OCI-LY1 (cell line): ENCODE data around the gene EIF2S2.

Experiments
- H2AFZ ChIP-seq: fragments of 200-600 bp; sonication (generic), shearing (Covaris generic); 2 replicates; pipeline ENCODE4 v1.6.0; 2014; ENCODE audit warnings: antibody characterized with exemption, mild to moderate bottlenecking, low read length
- H3F3A ChIP-seq: fragments of 200-600 bp; sonication (generic), shearing (Covaris generic); 2 replicates; pipeline ENCODE4 v1.6.0; 2014; ENCODE audit warnings: mild to moderate bottlenecking, antibody characterized with exemption, low read length, moderate library complexity; ENCODE audit not compliant: insufficient read depth
- H3K27ac ChIP-seq: fragments of 200-600 bp; sonication (generic); 2 replicates; pipeline ENCODE4 v1.5.1; 2014; ENCODE audit warnings: low read length, mixed run types, mild to moderate bottlenecking, low read depth; ENCODE audit not compliant: poor library complexity, severe bottlenecking
- H3K27me3 ChIP-seq: fragments of 200-600 bp; sonication (generic); 2 replicates; pipeline ENCODE4 v1.6.0; 2014; ENCODE audit warnings: antibody characterized with exemption, mild to moderate bottlenecking, low read length, moderate library complexity; ENCODE audit not compliant: insufficient read depth
- H3K36me3 ChIP-seq: fragments of 200-600 bp; sonication (generic); 2 replicates; pipeline ENCODE4 v1.6.1; 2014; ENCODE audit warnings: mild to moderate bottlenecking, antibody characterized with exemption, low read length, moderate library complexity, mixed read lengths; ENCODE audit not compliant: insufficient read depth
- H3K4me1 ChIP-seq: fragments of 200-600 bp; sonication (generic); 2 replicates; pipeline ENCODE4 v1.5.1; 2014; ENCODE audit warnings: mild to moderate bottlenecking, low read length, moderate library complexity; ENCODE audit not compliant: insufficient read depth, severe bottlenecking
- H3K4me2 ChIP-seq: fragments of 200-600 bp; sonication (generic), shearing (Covaris generic); 2 replicates; pipeline ENCODE4 v1.6.1; 2014; ENCODE audit warnings: low read length
- H3K4me3 ChIP-seq: fragments of 200-600 bp; sonication (generic); 2 replicates; pipeline ENCODE4 v1.5.1; 2014; ENCODE audit warnings: low read length, low read depth, mild to moderate bottlenecking, mixed read lengths; ENCODE audit not compliant: poor library complexity, severe bottlenecking
- H3K79me2 ChIP-seq: fragments of 200-600 bp; shearing (Covaris generic); 2 replicates; pipeline ENCODE4 v1.6.1; 2016; ENCODE audit warnings: mixed run types, low read length, mixed read lengths; ENCODE audit not compliant: insufficient read depth
- H3K9ac ChIP-seq: fragments of 200-600 bp; sonication (generic), shearing (Covaris generic); 2 replicates; pipeline ENCODE4 v1.6.1; 2014; ENCODE audit warnings: mild to moderate bottlenecking, low read length, mixed read lengths
- H3K9me2 ChIP-seq: fragments of 200-600 bp; sonication (generic), shearing (Covaris generic); 2 replicates; pipeline ENCODE4 v1.6.1; 2014; ENCODE audit warnings: low read depth, mild to moderate bottlenecking, low read length, mixed read lengths
- H3K9me3 ChIP-seq: fragments of 200-600 bp; shearing (Covaris generic); 2 replicates; pipeline ENCODE4 v1.6.1; 2014; ENCODE audit warnings: low read length, mixed read lengths
- H4K20me1 ChIP-seq: fragments of 200-600 bp; sonication (generic), shearing (Covaris generic); 2 replicates; pipeline ENCODE4 v1.6.0; 2016; ENCODE audit warnings: mild to moderate bottlenecking, low read length; ENCODE audit not compliant: insufficient read depth
- CTCF ChIP-seq: fragments of 200-600 bp; sonication (generic), shearing (Covaris generic); IDR thresholded peaks from 2 replicates; pipeline ENCODE4 v1.5.1; 2017; ENCODE audit warnings: mild to moderate bottlenecking, antibody characterized with exemption, low read length, moderate library complexity, mixed read lengths
- EZH2 ChIP-seq: fragments of 200-600 bp; sonication (generic), shearing (Covaris generic); IDR thresholded peaks from 2 replicates; pipeline ENCODE4 v1.8.0; 2017; ENCODE audit warnings: borderline replicate concordance, mixed run types, mild to moderate bottlenecking, antibody characterized with exemption, low read length, moderate library complexity, mixed read lengths

The EIF2S2 gene

GRCh38 chr20:34079818-34080217 is 32.2 kb downstream of the EIF2S2 start:
- no peaks in the 10 kb centered on the region for H3F3A ChIP-seq
- H2AFZ ChIP-seq = no peak overlapping the region
- no peaks in the 10 kb centered on the region for H3K9me2 ChIP-seq
- no peaks in the 10 kb centered on the region for H3K4me1 ChIP-seq
- no peak for TF ChIP-seq EZH2
- H3K4me2 ChIP-seq = no peak overlapping the region
- H3K27ac ChIP-seq = no peak overlapping the region
- H3K27me3 ChIP-seq = no peaks in the 10 kb centered on the region
- H3K9ac ChIP-seq = no peak overlapping the region
- H3K79me2 ChIP-seq = no peaks in the 10 kb centered on the region
- no peaks in the 10 kb centered on the region for H4K20me1 ChIP-seq
- no peak overlapping the region for H3K4me3 ChIP-seq
- H3K9me3 ChIP-seq = no peaks in the 10 kb centered on the region
- peaks cover 66% of the 10 kb centered on the region for H3K36me3 ChIP-seq

- H3K9me2 ChIP-seq = no peaks in the 10 kb centered on the region
- no peaks in the 10 kb centered on the region for H3K4me1 ChIP-seq
- no peak overlapping the region for H3K9ac ChIP-seq
- no peaks in the 10 kb centered on the region for H3K79me2 ChIP-seq
- no peaks in the 10 kb centered on the region for H3K27me3 ChIP-seq
- no peak for TF ChIP-seq CTCF
- no peaks in the 10 kb centered on the region for H3F3A ChIP-seq
- H3K9me3 ChIP-seq = no peaks in the 10 kb centered on the region
- H3K4me2 ChIP-seq = no peak overlapping the region
- H2AFZ ChIP-seq = no peak overlapping the region
- H3K4me3 ChIP-seq = no peak overlapping the region
- H4K20me1 ChIP-seq = no peaks in the 10 kb centered on the region
- no peak overlapping the region for H3K27ac ChIP-seq
- peaks cover 75% of the 10 kb centered on the region for H3K36me3 ChIP-seq
Measured at GRCh38 chr20:34078540-34078939, 33.5 kb downstream of the EIF2S2 start.

- no peaks in the 10 kb centered on the region for H3K9me2 ChIP-seq
- H3K36me3 ChIP-seq = peaks cover 73% of the 10 kb centered on the region
- no peak overlapping the region for H3K4me2 ChIP-seq
- H2AFZ ChIP-seq = no peak overlapping the region
- no peaks in the 10 kb centered on the region for H3F3A ChIP-seq
- H3K4me1 ChIP-seq = no peaks in the 10 kb centered on the region
- H3K27ac ChIP-seq = no peak overlapping the region
- no peak overlapping the region for H3K9ac ChIP-seq
- TF ChIP-seq EZH2 (no peak), CTCF (no peak)
- H3K4me3 ChIP-seq = no peak overlapping the region
- H3K79me2 ChIP-seq = no peaks in the 10 kb centered on the region
- no peaks in the 10 kb centered on the region for H4K20me1 ChIP-seq
- no peaks in the 10 kb centered on the region for H3K9me3 ChIP-seq
- no peaks in the 10 kb centered on the region for H3K27me3 ChIP-seq
Measured at GRCh38 chr20:34076952-34077351, 35.1 kb downstream of the EIF2S2 start.

- Histone ChIP-seq H3K9ac (no peak overlapping the region), H3K79me2 (no peaks in the 10 kb centered on the region), H3K4me3 (no peak overlapping the region)
Measured at GRCh38 chr20:34075647-34076046, 36.4 kb downstream of the EIF2S2 start.

More at GRCh38 chr20:34075647-34076046, 36.4 kb downstream of the EIF2S2 start:
- H3F3A ChIP-seq = no peaks in the 10 kb centered on the region
- no peaks in the 10 kb centered on the region for H3K27me3 ChIP-seq
- H3K4me2 ChIP-seq = no peak overlapping the region
- H3K9me3 ChIP-seq = no peaks in the 10 kb centered on the region
- H3K4me1 ChIP-seq = no peaks in the 10 kb centered on the region
- H3K27ac ChIP-seq = no peak overlapping the region
- no peak overlapping the region for H2AFZ ChIP-seq
- 0 out of 2 replicates have a peak, but pooled peaks have one; percentile 5 for TF ChIP-seq CTCF
- no peak for TF ChIP-seq EZH2
- H3K9me2 ChIP-seq = no peaks in the 10 kb centered on the region
- no peaks in the 10 kb centered on the region for H4K20me1 ChIP-seq
- peaks cover 72% of the 10 kb centered on the region for H3K36me3 ChIP-seq
